ENCODE data around the gene MMP28.
A peak's percentile ranks its signal among the peaks of the same experiment; 100 is the strongest.

Gene MMP28

DNA sequence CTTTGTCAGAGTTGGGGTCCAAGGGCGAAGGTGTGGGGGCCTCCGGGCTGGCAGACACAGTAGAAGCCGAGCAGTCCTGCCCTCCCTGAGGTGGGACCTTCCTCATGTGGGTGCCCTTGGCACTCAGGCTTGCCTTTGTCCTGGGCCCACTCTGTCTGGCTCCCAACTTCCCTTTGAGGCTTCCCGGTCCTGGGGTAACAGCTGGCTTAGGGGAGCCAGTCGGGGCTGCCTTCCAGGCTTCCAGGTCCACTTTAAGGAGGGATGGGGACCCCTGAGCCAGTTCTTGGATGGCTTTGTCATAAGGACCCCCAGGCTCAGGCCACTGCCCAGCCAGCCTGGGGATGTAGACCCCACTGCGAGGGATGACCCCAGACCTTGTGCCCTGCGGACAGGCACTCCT, 50.2 kb downstream of the MMP28 start:
- no peak for DNase-seq (ENCODE audit: low read depth in 4 of 4, low spot score in 1 of 4)

DNA sequence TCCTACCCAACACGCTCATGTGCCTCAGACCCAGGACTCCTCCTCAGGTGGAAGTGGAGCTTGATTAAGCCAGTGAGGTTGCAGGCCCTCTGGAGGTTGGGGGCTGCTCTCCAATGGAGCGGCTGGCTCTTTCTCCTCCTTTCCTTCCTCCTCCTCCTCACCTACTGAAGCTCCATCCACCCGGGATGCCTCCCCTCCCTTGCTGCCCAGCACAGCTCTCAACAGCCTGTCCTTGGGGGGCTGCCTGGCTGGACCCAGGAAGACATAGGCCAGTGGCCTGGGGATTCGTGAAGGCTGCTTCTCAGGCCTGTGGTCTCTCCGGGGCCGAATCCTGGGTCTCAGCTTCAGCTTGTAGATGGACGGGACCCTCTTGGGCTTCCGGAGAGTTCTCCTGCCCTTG, 50.6 kb downstream of the MMP28 start:
- DNase-seq (ENCODE audit: low read depth in 4 of 4, low spot score in 1 of 4) = no peak

DNA sequence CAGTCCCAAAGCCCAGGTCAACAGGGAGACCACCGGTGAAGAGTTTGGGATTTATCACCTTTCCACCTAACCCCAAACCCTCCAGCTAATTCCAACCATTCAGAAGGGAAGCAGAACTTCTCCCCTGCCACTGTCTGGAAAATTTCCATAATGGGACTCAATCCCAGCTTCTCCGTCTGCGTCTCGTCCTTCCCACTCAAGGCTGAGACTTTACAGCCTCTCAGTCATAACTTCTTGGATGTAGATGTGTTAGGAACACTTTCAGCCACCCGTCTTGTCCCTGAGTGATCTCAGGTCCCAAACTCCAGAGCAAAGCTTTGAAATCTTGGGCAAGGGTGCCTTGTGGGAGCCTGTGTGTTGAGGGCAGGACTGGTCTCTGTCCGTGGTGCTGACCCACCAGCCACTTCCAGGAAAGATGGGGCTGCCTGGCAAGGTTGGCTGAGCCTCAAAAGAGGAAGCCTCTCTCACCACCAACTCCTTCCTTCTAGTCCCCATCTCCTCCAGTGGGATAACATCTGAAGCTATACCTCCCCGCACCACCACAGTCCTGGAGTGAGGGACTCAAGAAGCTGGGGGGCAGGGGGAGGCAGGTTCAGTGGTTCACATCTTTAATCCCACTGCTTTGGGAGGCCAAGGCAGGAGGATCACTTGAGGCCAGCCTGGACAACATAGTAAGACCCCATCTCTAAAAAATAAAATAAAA, 51.7 kb downstream of the MMP28 start:
- no peak for DNase-seq (ENCODE audit: low read depth in 4 of 4, low spot score in 1 of 4)

DNA sequence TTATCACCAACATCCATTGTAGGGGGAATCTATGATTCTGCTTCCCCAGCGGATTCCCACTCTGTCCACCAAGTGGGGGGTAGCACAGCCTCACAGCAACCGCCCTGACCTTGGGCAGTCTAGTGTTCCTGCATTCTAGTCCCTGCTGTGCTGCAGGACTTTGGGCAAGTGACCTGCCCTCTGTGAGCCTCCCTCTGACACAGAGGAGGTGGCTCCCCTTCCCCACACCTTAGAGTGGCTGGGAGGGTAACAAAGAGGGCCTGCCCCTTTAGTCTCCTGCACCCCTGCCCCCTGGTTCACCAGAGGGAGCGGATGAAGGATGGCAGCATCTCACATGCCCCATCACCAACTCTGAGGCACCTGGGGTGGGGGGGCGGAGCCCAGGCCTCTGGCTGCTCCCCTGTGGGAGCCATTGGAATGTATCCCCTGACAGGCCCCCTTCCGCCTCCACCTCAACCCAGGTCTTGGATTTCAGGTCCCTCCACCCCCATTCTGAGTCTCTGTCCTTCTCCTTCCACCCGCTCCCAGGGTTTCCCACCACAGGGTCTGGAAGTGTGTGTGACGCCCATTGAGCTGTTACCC, 52.5 kb downstream of the MMP28 start:
- no peak for DNase-seq (ENCODE audit: low read depth in 4 of 4, low spot score in 1 of 4)

GRCh38 chr17:35742496-35742895, 52.9 kb downstream of the MMP28 start:
- no peak for DNase-seq (ENCODE audit: low read depth in 4 of 4, low spot score in 1 of 4)

DNA sequence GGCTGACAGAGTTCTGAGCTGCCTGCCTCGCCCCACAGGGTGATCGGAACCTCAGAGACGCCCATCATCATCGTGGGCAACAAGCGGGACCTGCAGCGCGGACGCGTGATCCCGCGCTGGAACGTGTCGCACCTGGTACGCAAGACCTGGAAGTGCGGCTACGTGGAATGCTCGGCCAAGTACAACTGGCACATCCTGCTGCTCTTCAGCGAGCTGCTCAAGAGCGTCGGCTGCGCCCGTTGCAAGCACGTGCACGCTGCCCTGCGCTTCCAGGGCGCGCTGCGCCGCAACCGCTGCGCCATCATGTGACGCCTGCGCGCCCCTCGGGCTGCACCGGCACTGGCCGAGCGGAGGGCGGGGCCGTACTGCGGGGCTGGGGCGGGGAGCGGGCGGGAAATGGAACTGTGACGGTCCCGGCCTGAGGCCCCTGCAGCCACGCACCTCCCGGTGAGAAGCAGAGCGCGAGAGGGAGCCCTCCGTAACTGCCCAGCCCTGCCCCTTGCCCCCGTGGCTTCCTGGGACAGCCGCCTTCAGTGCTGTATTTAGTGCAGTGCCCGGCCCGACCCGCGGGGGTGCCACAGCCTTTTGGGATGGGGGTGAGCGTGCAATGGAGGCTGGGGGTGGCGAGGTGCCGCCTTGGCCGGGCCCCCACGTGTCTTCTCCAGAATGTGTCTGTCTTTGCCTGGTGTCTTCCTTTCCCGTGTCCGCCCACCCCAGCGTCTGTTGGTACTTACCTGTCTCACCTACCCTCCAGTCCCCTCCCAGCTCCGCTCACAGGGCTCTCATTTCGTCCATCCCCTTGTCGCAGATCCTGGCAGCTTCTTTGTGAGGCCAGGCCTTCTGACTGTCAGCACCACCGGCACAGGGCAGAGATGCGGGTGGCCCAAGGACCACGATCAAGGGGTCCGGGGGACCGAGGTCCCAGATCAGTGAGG, 54.2 kb downstream of the MMP28 start:
- DNase-seq (ENCODE audit: low read depth in 4 of 4, low spot score in 1 of 4) = peak in 1 of 4 experiments; percentile 21

DNA sequence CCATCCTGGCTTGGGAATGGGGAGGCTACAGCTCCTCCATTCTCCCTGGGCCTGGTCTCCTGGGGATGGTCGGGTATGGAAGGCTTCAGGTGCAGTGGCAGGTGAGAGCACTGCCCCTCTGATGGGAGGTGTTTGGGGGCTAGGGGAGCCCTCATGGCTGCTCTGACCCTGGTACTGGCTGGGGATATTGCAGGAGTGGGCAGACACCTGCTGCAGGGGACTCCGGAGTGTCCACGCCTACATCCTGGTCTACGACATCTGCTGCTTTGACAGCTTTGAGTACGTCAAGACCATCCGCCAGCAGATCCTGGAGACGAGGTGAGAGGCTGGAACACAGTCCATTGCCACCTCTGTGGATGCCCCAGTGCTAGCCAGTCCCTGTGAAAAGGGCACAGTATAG, 55.2 kb downstream of the MMP28 start:
- DNase-seq (ENCODE audit: low read depth in 4 of 4, low spot score in 1 of 4) = no peak

GRCh38 chr17:35738519-35739133, 56.8 kb downstream of the MMP28 start:
- no peak for DNase-seq (ENCODE audit: low read depth in 4 of 4, low spot score in 1 of 4)

- DNase-seq (ENCODE audit: low read depth in 4 of 4, low spot score in 1 of 4) = no peak
These were observed 59.2 kb downstream of the MMP28 start for GRCh38 chr17:35736236-35736635.

DNA sequence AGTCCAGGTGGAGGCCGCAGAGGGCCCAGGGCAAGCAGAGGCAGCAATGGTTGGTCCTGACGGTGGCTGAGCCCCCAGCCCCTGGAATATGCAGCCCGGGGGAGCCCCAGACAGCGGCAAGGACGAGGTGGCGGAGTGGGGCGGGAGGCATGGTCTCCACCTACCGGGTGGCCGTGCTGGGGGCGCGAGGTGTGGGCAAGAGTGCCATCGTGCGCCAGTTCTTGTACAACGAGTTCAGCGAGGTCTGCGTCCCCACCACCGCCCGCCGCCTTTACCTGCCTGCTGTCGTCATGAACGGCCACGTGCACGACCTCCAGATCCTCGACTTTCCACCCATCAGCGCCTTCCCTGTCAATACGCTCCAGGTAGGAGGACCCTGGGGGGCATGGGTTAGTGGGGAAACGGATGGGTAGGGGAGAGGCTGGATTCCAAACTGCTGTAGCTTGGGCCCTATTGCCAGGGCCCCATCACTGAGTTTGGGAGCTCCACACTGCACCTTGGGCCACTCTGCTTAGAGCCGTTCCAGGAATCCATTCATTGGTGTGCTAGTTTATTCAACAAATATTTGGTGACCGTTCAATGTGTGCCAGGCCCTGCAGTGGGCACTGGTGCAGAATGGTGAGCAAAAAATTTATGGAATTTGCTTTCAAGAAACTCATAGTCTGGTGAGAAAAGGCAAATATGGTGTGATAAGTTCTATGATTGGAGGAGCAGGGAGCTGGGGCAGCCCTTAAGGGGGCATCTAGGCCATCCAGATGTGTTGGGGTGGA, 60.2 kb downstream of the MMP28 start:
- DNase-seq (ENCODE audit: low read depth in 4 of 4, low spot score in 1 of 4) = no peak

DNA sequence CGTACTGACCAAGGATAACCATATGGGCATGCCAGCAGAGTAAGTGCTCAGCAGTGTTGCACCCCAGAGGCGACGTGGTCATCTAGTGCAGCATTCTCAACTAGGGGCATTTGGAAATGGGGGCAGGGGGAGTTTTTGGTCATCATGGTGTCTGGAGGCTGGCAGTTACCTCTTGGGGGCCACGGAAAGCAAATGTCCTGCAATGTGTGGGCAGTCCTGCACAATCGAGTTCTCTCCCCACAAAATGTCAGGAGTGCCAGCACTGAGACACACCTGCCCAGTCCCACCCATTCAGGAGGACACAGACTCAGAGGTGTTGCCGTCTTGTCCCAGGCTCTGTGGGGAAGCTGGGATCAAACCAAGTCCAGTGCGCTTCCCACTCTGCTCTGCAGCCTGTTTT, 61.0 kb downstream of the MMP28 start:
- no peak for DNase-seq (ENCODE audit: low read depth in 4 of 4, low spot score in 1 of 4)

GRCh38 chr17:35733366-35733765, 62.1 kb downstream of the MMP28 start:
- no peak for DNase-seq (ENCODE audit: low read depth in 4 of 4, low spot score in 1 of 4)

GRCh38 chr17:35732806-35733136, 62.7 kb downstream of the MMP28 start:
- DNase-seq (ENCODE audit: low read depth in 4 of 4, low spot score in 1 of 4) = no peak

DNA sequence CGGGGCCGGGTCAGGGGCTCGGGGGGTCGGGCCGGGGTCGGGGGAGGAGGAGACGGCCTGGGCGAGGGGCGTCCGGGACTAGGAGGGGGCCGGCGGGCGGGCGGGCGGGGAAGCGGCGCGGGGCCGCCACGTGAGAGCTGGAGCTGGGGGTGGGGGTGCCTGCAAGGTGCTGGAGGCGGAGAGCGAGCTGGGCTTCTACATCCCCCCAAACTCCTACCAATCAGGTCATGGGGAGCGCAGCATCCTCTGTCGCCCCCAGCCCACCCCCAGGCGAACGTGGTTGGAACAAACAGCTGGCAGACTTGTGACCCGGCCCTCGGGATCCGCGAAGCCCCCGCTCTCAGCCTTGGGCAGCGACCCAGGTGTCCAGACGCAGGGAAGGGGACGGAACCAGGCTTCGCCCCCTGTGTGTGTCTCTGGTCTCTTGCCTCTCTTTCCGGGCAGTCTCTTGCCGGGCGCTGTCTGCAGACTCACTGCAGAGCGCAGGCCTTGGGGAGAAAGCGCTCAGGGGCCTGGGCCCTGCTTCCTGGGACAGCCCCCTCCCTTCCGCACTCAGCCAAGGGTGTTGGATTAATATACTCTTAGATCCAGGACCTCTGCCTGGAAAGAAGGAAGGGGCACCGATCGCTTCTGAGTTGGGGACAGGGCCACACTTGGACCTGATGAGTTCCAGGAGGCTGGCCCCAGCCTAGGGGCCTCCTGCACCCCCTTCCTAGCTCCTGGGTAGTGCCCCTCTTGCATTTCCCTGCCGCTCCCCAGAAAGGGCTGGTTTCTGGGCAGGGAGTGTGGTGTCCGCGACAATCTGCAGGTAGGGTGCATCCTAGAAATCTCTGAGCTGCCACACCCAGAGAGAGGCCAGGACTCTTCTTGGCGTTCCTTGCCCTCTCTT, 63.3 kb downstream of the MMP28 start:
- no peak for DNase-seq (ENCODE audit: low read depth in 4 of 4, low spot score in 1 of 4)

DNA sequence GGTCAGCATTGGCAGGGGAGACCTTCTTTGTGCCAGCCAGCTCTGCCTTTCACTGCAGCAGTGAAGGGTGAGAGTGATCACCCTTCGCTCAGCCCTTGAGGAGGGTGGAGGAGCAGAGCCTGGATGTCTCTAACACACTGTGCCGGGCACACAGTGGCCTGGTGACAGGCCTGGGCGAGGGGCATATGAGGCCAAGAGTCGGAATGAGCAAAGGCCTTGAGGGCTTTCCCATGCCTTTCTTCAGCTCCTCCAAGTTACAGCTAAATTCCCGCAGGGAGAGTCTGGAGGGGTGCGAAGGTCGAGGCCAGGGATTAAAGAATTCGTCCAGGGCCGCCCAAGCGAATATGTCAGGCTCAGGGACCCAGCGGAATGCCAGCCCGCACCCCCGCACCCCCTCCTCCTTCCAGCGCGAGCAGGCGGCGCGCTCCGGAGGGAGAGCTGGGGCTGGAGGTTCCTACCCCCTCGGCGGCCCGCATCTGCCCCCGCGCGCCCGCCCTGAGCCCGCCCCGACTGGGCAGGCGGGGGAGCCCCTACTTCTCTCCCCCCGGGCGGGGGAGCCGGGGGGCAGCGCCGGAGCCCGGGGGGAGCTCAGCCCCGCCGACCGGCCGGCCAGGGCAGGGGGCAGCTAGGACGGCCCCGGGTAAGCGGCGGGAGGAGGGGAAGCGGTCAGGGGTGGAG, 64.1 kb downstream of the MMP28 start, which contains the start of gene RASL10B:
TSS of gene RASL10B (plus strand) at position 401 of the 678 bp plus-strand sequence. CDS start 3,546 bp downstream, outside the sequence.
- DNase-seq (ENCODE audit: low read depth in 4 of 4, low spot score in 1 of 4) = peak in 3 of 4 experiments; percentile 29 to 45 (median 40)

GRCh38 chr17:35730400-35731005, 64.9 kb downstream of the MMP28 start:
- DNase-seq (ENCODE audit: low read depth in 4 of 4, low spot score in 1 of 4) = no peak

GRCh38 chr17:35729405-35729833, 66.0 kb downstream of the MMP28 start:
- DNase-seq (ENCODE audit: low read depth in 4 of 4, low spot score in 1 of 4) = no peak

DNA sequence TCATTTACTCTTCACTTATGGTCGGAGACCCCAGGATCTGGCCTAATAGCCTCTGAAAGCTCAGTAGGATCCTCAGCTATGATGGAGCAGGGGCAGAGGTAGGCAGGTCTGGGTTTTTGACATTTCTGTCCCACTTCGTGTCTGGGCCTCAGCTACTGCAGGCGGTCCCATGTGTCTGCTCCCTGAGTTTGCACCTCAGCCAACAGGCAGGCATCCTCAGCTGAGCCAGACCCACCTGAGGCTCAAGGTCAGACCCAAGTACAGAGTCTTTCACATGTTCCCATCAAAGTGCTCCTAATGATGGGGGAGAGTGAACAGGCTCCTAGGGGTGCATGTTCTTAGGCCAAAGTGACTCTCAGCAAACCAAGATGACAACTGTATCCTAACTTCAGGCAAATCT, 66.9 kb downstream of the MMP28 start:
- DNase-seq (ENCODE audit: low read depth in 4 of 4, low spot score in 1 of 4) = no peak

GRCh38 chr17:35727635-35728034, 67.8 kb downstream of the MMP28 start:
- no peak for DNase-seq (ENCODE audit: low read depth in 4 of 4, low spot score in 1 of 4)
